ENCODE results near the gene CPT1B. TPM values are rescaled to one million over a fixed set of nuclear protein-coding genes. Genes with fewer than 3 reads are reported as not detected.

CPT1B gene
- total RNA-seq, 1 donor from 2014 or later = 81.2 TPM

DNA sequence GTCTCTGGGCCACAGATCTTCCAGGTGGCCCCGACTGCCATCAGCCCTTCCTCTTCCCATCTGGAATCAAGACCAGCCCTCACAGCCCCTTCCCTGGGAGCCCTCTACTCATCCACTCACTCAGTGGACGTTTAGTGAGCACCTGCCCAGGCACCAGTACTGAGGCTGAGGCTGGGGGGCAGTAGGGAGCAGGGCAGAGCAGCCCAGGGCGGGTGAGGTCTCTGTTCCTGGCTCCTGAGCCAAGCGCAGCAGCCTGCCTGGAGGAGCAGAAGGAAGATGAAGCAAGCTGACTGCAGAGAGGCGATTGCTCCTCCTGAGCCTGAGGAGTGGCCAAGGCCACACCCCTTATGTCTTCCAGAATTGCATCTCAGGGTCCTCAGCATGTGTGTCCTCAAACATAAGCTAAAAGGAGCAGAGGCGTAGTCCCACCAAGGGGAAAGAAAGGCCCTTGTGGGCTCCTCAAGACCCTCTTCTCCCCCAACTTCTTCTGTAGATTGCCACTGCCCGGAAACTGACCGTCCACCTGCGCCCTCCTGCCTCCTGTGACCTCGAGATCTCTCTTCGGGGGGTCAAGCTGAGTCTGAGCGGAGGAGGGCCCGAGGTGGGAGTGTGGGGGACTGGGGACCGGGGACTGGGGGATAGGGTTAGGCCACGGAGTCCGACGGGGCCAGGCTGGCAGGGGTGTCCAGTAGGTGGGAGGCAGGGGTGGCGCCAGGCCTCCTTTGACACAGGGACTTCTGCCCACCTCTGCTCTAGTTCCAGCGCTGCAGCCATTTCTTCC lies 28.1 kb upstream of the CPT1B start:
- H3K9me3 Mint-ChIP-seq = no peaks in the 10 kb centered on the region
- peaks cover 10% of the 10 kb centered on the region for H3K4me1 Mint-ChIP-seq
- no peak overlapping the region for H3K4me3 Mint-ChIP-seq
- no peak for DNase-seq (ENCODE audit: low read depth, low spot score)
- no peaks in the 10 kb centered on the region for H3K27me3 Mint-ChIP-seq (ENCODE audit: low read depth)
- H3K27ac Mint-ChIP-seq (ENCODE audit: unreplicated experiment) = no peak overlapping the region
- H3K36me3 Mint-ChIP-seq (ENCODE audit: low read depth) = no peaks in the 10 kb centered on the region
- TF ChIP-seq, protein P1, sequence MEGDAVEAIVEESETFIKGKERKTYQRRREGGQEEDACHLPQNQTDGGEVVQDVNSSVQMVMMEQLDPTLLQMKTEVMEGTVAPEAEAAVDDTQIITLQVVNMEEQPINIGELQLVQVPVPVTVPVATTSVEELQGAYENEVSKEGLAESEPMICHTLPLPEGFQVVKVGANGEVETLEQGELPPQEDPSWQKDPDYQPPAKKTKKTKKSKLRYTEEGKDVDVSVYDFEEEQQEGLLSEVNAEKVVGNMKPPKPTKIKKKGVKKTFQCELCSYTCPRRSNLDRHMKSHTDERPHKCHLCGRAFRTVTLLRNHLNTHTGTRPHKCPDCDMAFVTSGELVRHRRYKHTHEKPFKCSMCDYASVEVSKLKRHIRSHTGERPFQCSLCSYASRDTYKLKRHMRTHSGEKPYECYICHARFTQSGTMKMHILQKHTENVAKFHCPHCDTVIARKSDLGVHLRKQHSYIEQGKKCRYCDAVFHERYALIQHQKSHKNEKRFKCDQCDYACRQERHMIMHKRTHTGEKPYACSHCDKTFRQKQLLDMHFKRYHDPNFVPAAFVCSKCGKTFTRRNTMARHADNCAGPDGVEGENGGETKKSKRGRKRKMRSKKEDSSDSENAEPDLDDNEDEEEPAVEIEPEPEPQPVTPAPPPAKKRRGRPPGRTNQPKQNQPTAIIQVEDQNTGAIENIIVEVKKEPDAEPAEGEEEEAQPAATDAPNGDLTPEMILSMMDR (conservative IDR thresholded peaks at IDR 0.05) = no peak

DNA sequence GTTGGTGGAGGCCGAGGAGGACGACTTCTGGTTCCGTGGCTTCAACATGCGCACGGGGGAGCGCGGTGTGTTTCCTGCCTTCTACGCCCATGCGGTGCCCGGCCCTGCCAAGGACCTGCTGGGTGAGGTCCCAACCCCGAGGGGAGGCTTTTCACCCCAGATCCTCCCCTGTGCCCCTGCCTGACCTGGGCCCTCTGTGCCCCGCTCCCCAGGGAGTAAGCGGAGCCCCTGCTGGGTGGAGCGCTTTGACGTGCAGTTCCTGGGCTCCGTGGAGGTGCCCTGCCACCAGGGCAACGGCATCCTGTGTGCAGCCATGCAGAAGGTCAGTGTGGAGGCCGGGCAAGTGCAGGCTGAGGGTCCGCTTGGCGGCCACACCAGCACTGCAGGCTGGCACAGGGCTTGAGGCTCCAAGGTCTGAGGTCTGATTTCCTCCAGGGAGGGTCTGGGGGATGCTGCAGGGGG lies 27.4 kb upstream of the CPT1B start:
- no peak overlapping the region for H3K4me3 Mint-ChIP-seq
- no peak overlapping the region for H3K27ac Mint-ChIP-seq (ENCODE audit: unreplicated experiment)
- no peaks in the 10 kb centered on the region for H3K36me3 Mint-ChIP-seq (ENCODE audit: low read depth)
- TF ChIP-seq, protein P1 (conservative IDR thresholded peaks at IDR 0.05) = no peak
- no peaks in the 10 kb centered on the region for H3K9me3 Mint-ChIP-seq
- H3K27me3 Mint-ChIP-seq (ENCODE audit: low read depth) = no peaks in the 10 kb centered on the region
- peaks cover 10% of the 10 kb centered on the region for H3K4me1 Mint-ChIP-seq
- DNase-seq (ENCODE audit: low read depth, low spot score) = no peak

DNA sequence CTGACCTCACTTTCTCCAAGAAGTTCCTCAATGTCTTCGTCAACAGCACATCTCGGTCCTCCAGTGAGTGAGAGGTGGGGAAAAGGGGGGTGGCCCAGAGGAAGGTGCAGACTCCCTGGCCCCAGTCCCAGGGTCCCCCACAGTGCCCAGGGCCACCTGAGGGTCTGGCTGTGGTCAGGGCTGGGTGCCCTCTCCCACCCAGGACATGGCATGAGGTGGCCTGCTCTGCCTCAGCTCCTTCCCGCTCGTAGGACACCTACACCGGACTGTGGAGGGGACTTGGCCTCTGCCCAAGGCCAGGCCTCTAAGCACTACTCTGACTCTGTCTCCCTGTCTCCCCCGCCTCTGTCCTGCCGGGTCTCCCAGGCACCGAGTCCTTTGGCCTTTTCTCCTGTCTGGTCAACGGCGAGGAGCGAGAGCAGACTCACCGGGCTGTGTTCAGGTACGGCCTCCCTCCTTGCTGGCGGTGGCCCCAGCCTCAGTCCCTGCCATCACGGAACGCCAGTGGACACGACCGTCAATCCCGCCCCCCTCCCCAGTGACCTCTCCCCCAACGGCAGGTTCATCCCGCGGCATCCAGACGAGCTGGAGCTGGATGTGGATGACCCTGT lies 26.9 kb upstream of the CPT1B start:
- DNase-seq (ENCODE audit: low read depth, low spot score) = no peak
- TF ChIP-seq, protein P1 (conservative IDR thresholded peaks at IDR 0.05) = no peak
- no peaks in the 10 kb centered on the region for H3K9me3 Mint-ChIP-seq
- peaks cover 10% of the 10 kb centered on the region for H3K4me1 Mint-ChIP-seq
- H3K27ac Mint-ChIP-seq (ENCODE audit: unreplicated experiment) = no peak overlapping the region
- H3K27me3 Mint-ChIP-seq (ENCODE audit: low read depth) = no peaks in the 10 kb centered on the region
- no peak overlapping the region for H3K4me3 Mint-ChIP-seq
- H3K36me3 Mint-ChIP-seq (ENCODE audit: low read depth) = no peaks in the 10 kb centered on the region

DNA sequence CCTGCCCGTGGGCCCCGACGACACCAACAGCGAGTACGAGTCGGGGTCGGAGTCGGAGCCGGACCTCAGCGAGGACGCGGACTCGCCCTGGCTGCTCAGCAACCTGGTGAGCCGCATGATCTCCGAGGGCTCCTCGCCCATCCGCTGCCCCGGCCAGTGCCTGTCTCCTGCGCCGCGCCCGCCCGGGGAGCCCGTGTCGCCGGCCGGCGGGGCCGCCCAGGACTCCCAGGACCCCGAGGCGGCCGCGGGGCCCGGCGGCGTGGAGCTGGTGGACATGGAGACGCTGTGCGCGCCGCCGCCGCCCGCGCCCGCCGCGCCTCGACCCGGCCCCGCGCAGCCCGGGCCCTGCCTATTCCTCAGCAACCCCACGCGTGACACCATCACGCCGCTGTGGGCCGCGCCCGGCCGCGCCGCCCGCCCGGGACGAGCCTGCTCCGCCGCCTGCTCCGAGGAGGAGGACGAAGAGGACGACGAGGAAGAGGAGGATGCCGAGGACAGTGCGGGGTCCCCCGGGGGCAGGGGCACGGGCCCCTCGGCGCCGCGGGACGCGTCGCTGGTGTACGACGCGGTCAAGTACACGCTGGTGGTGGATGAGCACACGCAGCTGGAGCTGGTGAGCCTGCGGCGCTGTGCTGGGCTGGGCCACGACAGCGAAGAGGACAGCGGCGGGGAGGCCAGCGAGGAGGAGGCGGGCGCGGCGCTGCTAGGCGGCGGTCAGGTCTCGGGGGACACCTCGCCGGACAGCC lies 26.2 kb upstream of the CPT1B start:
- TF ChIP-seq, protein P1 (conservative IDR thresholded peaks at IDR 0.05) = no peak
- Mint-ChIP-seq H3K27ac (ENCODE audit: unreplicated experiment) (no peak overlapping the region), H3K9me3 (no peaks in the 10 kb centered on the region), H3K27me3 (ENCODE audit: low read depth) (peaks cover 5% of the 10 kb centered on the region), H3K36me3 (ENCODE audit: low read depth) (no peaks in the 10 kb centered on the region), H3K4me1 (peaks cover 16% of the 10 kb centered on the region), H3K4me3 (no peak overlapping the region)
- no peak for DNase-seq (ENCODE audit: low read depth, low spot score)

DNA sequence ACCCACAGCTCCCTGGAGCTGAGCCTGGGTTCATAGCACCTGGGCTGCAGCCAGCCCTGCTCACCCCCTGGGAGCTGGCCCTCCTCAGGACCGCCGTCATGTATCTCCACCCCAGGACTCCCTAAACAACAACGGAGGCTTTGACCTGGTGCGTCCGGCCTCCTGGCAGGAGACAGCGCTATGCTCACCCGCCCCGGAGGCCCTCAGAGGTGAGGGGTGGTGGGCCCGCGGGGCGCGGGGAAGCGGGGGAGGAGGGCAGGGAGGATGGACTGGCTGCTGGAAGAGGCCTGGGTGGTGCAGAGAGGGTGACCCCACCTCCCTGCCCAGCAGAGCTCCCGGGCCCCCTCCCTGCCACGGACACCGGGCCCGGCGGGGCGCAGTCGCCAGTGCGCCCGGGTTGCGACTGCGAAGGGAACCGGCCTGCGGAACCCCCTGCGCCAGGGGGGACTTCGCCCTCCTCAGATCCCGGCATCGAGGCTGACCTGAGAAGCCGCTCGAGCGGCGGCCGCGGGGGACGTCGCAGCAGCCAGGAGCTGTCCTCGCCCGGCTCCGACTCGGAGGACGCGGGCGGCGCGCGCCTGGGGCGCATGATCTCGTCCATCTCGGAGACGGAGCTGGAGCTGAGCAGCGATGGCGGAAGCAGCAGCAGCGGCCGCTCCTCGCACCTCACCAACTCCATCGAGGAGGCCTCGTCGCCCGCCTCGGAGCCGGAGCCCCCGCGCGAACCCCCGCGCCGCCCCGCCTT lies 25.5 kb upstream of the CPT1B start:
- Mint-ChIP-seq H3K36me3 (ENCODE audit: low read depth) (no peaks in the 10 kb centered on the region), H3K27ac (ENCODE audit: unreplicated experiment) (no peak overlapping the region), H3K9me3 (no peaks in the 10 kb centered on the region), H3K27me3 (ENCODE audit: low read depth) (peaks cover 5% of the 10 kb centered on the region), H3K4me3 (no peak overlapping the region), H3K4me1 (peaks cover 16% of the 10 kb centered on the region)
- no peak for DNase-seq (ENCODE audit: low read depth, low spot score)
- TF ChIP-seq, protein P1 (conservative IDR thresholded peaks at IDR 0.05) = no peak
